ENCODE data around the gene CTSS.
A peak's percentile ranks its signal among the peaks of the same experiment; 100 is the strongest.
"Not testable (repeated sequence)": the region's sequence is repeated elsewhere in the genome, so short reads cannot be mapped to it uniquely, and the experiment has no call there.

Gene CTSS

GRCh38 chr1:150775276-150775675, 9.7 kb upstream of the CTSS start:
- DNase-seq (ENCODE audit: low read depth), result no peak

GRCh38 chr1:150772326-150772725, 6.7 kb upstream of the CTSS start:
- no peak for DNase-seq (ENCODE audit: low read depth)

- DNase-seq (ENCODE audit: low read depth), result not testable (repeated sequence)
Measured at GRCh38 chr1:150767704-150768103, 2.1 kb upstream of the CTSS start.

GRCh38 chr1:150765977-150766301, 361 bp upstream of the CTSS start:
- not testable (repeated sequence) for DNase-seq (ENCODE audit: low read depth)

- peak; percentile 61 for DNase-seq (ENCODE audit: low read depth)
Measured at GRCh38 chr1:150764617-150765101, 919 bp downstream of the CTSS start.

- DNase-seq (ENCODE audit: low read depth), result no peak
Measured at GRCh38 chr1:150763018-150763417, 2.6 kb downstream of the CTSS start.

- DNase-seq (ENCODE audit: low read depth), result no peak
Measured at GRCh38 chr1:150762552-150762951, 3.0 kb downstream of the CTSS start.

- no peak for DNase-seq (ENCODE audit: low read depth)
Measured at GRCh38 chr1:150761801-150762200, 3.8 kb downstream of the CTSS start.

GRCh38 chr1:150760013-150760412, 5.6 kb downstream of the CTSS start:
- DNase-seq (ENCODE audit: low read depth), result no peak

GRCh38 chr1:150753416-150753815, 12.2 kb downstream of the CTSS start:
- DNase-seq (ENCODE audit: low read depth), result no peak

GRCh38 chr1:150751443-150751842, 14.1 kb downstream of the CTSS start:
- no peak for DNase-seq (ENCODE audit: low read depth)

- no peak for DNase-seq (ENCODE audit: low read depth)
Measured at GRCh38 chr1:150749720-150750311, 15.8 kb downstream of the CTSS start.

GRCh38 chr1:150748878-150749719, 16.5 kb downstream of the CTSS start:
- no peak for DNase-seq (ENCODE audit: low read depth)

GRCh38 chr1:150730130-150730721, 35.4 kb downstream of the CTSS start:
- no peak for DNase-seq (ENCODE audit: low read depth)

- no peak for DNase-seq (ENCODE audit: low read depth)
Measured at GRCh38 chr1:150724336-150724735, 41.2 kb downstream of the CTSS start.

- no peak for DNase-seq (ENCODE audit: low read depth)
Measured at GRCh38 chr1:150720703-150721102, 44.9 kb downstream of the CTSS start, which contains the start of gene HORMAD1. Gene HORMAD1 (minus strand): TSS chr1:150720895. CDS start chr1:150719505, 1,390 bp downstream.

GRCh38 chr1:150720098-150720497, 45.5 kb downstream of the CTSS start:
- DNase-seq (ENCODE audit: low read depth), result no peak

- no peak for DNase-seq (ENCODE audit: low read depth)
Measured at GRCh38 chr1:150718225-150718891, 47.2 kb downstream of the CTSS start.

- DNase-seq (ENCODE audit: low read depth), result not testable (repeated sequence)
Measured at GRCh38 chr1:150709031-150709430, 56.5 kb downstream of the CTSS start.

- no peak for DNase-seq (ENCODE audit: low read depth)
Measured at GRCh38 chr1:150708595-150708994, 57.0 kb downstream of the CTSS start.

GRCh38 chr1:150706091-150706490, 59.5 kb downstream of the CTSS start:
- DNase-seq (ENCODE audit: low read depth), result no peak

GRCh38 chr1:150703427-150703826, 62.2 kb downstream of the CTSS start:
- DNase-seq (ENCODE audit: low read depth), result no peak

All from amniotic epithelial cell (primary cell).